Caco-2 (cell line): Measurements from ENCODE around the gene COL12A1. TPM values are rescaled to one million over a fixed set of nuclear protein-coding genes. Genes with fewer than 3 reads are reported as not detected.

ENCODE experiments used
- BruUV-seq: library from RNA; stranded (reverse); fragments of 400-500 nt; replicated peaks from 2 replicates; lab custom pipeline; 2021; lab: Mats Ljungman, UMichigan
- CTCF ChIA-PET: fragments of 300-600 bp; sonication (Branson Sonifier 250); formaldehyde crosslinking; loops from one replicate; lab custom pipeline; 2022; ENCODE audit warnings: antibody characterized with exemption; lab: Charles Lee
- POLR2A ChIA-PET: fragments of 300-600 bp; sonication (Branson Sonifier 250); formaldehyde crosslinking; loops from one replicate; lab custom pipeline; 2022; ENCODE audit warnings: antibody characterized with exemption; lab: Charles Lee
- DNase-seq, 2 experiments: peaks; one replicate each; pipeline versions ENCODE4 v3.0.0 to v3.0.0-alpha.2; 2020 to 2022
- H3K27me3 ChIP-seq: replicated peaks from 2 replicates; pipeline ENCODE4 v1.6.0; 2011; ENCODE audit warnings: low read length; ENCODE audit not compliant: control insufficient read depth, insufficient read depth
- H3K36me3 ChIP-seq: 2 replicates; pipeline ENCODE4 v1.5.1; 2011; ENCODE audit warnings: low read length; ENCODE audit not compliant: control insufficient read depth, insufficient read depth
- H3K4me1 ChIP-seq: fragments of 250-450 bp; sonication (Bioruptor Pico); 2 replicates; pipeline ENCODE4 v1.5.1; 2020; ENCODE audit warnings: mild to moderate bottlenecking
- H3K4me3 ChIP-seq: 2 replicates; pipeline ENCODE4 v1.5.1; 2011; ENCODE audit warnings: low read depth, mild to moderate bottlenecking, control low read depth, low read length
- H3K9me3 ChIP-seq: fragments of 250-450 bp; sonication (Bioruptor Pico); 2 replicates; pipeline ENCODE4 v1.5.1; 2020; ENCODE audit warnings: mild to moderate bottlenecking, moderate library complexity
- H3K27ac Mint-ChIP-seq: one replicate; pipeline ENCODE4 v1.8.0; 2022; ENCODE audit warnings: mixed read lengths; ENCODE audit not compliant: unreplicated experiment
- H3K27me3 Mint-ChIP-seq: one replicate; pipeline ENCODE4 v1.8.0; 2022; ENCODE audit warnings: mixed read lengths; ENCODE audit not compliant: insufficient read depth, unreplicated experiment
- H3K36me3 Mint-ChIP-seq: one replicate; pipeline ENCODE4 v1.8.0; 2022; ENCODE audit warnings: mild to moderate bottlenecking, mixed read lengths; ENCODE audit not compliant: insufficient read depth, unreplicated experiment
- H3K4me1 Mint-ChIP-seq: one replicate; pipeline ENCODE4 v1.8.0; 2022; ENCODE audit warnings: low read depth, mixed read lengths; ENCODE audit not compliant: unreplicated experiment
- H3K4me3 Mint-ChIP-seq: one replicate; pipeline ENCODE4 v1.8.0; 2022; ENCODE audit warnings: mild to moderate bottlenecking, moderate library complexity, mixed read lengths; ENCODE audit not compliant: unreplicated experiment
- H3K9me3 Mint-ChIP-seq: one replicate; pipeline ENCODE4 v1.8.0; 2022; ENCODE audit warnings: mixed read lengths; ENCODE audit not compliant: unreplicated experiment
- CTCF ChIP-seq, 2 experiments: fragments of 200-600 bp in 1 of 2; IDR thresholded peaks; 1 replicate in 1 of 2; 2 replicates in 1 of 2; pipeline versions ENCODE4 v1.5.1 to v1.8.0; 2011 to 2022; ENCODE audit warnings: antibody characterized with exemption in 1 of 2, control low read depth in 1 of 2, inconsistent platforms in 1 of 2, low read depth in 1 of 2, low read length in 1 of 2, mild to moderate bottlenecking in 1 of 2, moderate library complexity in 1 of 2; ENCODE audit not compliant: insufficient read depth in 1 of 2, severe bottlenecking in 1 of 2, unreplicated experiment in 1 of 2
- intact Hi-C: fragments of 100-400 bp; cut with micrococcal nuclease; formaldehyde crosslinking; loops from one replicate; pipeline ENCODE4 v1.10.0; 2022; ENCODE audit not compliant: unreplicated experiment
- total RNA-seq: library from RNA; stranded (reverse); gene quantifications from 2 replicates; pipeline ENCODE4 v1.2.3, GENCODE V29; 2022

The COL12A1 gene
- total RNA-seq, 1 experiment from 2014 or later = 68.0 TPM

- no TSS peak for BruUV-seq
- DNase-seq = no peak
- Histone ChIP-seq H3K4me3 (no peak overlapping the region), H3K27me3 (no peaks in the 10 kb centered on the region), H3K9me3 (no peaks in the 10 kb centered on the region), H3K4me1 (peaks cover 8% of the 10 kb centered on the region), H3K36me3 (no peaks in the 10 kb centered on the region)
- Mint-ChIP-seq H3K27me3 (peaks cover 3% of the 10 kb centered on the region), H3K9me3 (no peaks in the 10 kb centered on the region), H3K27ac (no peak overlapping the region), H3K4me1 (peaks cover 14% of the 10 kb centered on the region), H3K4me3 (no peak overlapping the region), H3K36me3 (no peaks in the 10 kb centered on the region)
- ChIA-PET POLR2A (no interaction called here), CTCF (no interaction called here)
- intact Hi-C loops = no loop called here
- no peak for TF ChIP-seq CTCF (IDR thresholded peaks at IDR 0.05; ENCODE audit: insufficient read depth in 1 of 2, low read depth in 1 of 2, low read length in 1 of 2, severe bottlenecking in 1 of 2, unreplicated experiment in 1 of 2)
Measured at GRCh38 chr6:75215291-75215690, 9.4 kb upstream of the COL12A1 start.

GRCh38 chr6:75213732-75214131 lies 7.9 kb upstream of the COL12A1 start:
- no peak overlapping the region for H3K4me3 ChIP-seq
- no TSS peak for BruUV-seq
- H3K9me3 ChIP-seq = no peaks in the 10 kb centered on the region
- Mint-ChIP-seq H3K27ac (no peak overlapping the region), H3K4me1 (peaks cover 14% of the 10 kb centered on the region), H3K4me3 (no peak overlapping the region), H3K27me3 (peaks cover 3% of the 10 kb centered on the region), H3K9me3 (no peaks in the 10 kb centered on the region), H3K36me3 (no peaks in the 10 kb centered on the region)
- no peak for TF ChIP-seq CTCF (IDR thresholded peaks at IDR 0.05; ENCODE audit: insufficient read depth in 1 of 2, low read depth in 1 of 2, low read length in 1 of 2, severe bottlenecking in 1 of 2, unreplicated experiment in 1 of 2)
- DNase-seq = no peak
- H3K36me3 ChIP-seq = no peaks in the 10 kb centered on the region
- H3K4me1 ChIP-seq = peaks cover 8% of the 10 kb centered on the region
- intact Hi-C loops = no loop called here
- no peaks in the 10 kb centered on the region for H3K27me3 ChIP-seq
- POLR2A ChIA-PET = no interaction called here
- CTCF ChIA-PET = no interaction called here

GRCh38 chr6:75213112-75213511 lies 7.3 kb upstream of the COL12A1 start:
- BruUV-seq = no TSS peak
- intact Hi-C loops = no loop called here

More at GRCh38 chr6:75213112-75213511, 7.3 kb upstream of the COL12A1 start:
- H3K4me1 ChIP-seq = peaks cover 8% of the 10 kb centered on the region
- H3K9me3 Mint-ChIP-seq = no peaks in the 10 kb centered on the region
- H3K27me3 Mint-ChIP-seq = peaks cover 3% of the 10 kb centered on the region
- no peaks in the 10 kb centered on the region for H3K36me3 Mint-ChIP-seq
- no peaks in the 10 kb centered on the region for H3K36me3 ChIP-seq
- H3K4me1 Mint-ChIP-seq = peaks cover 14% of the 10 kb centered on the region
- no peak overlapping the region for H3K4me3 ChIP-seq
- ChIA-PET CTCF (no interaction called here), POLR2A (no interaction called here)
- no peak overlapping the region for H3K27ac Mint-ChIP-seq
- H3K9me3 ChIP-seq = no peaks in the 10 kb centered on the region
- H3K27me3 ChIP-seq = no peaks in the 10 kb centered on the region
- no peak overlapping the region for H3K4me3 Mint-ChIP-seq
- TF ChIP-seq CTCF (IDR thresholded peaks at IDR 0.05; ENCODE audit: insufficient read depth in 1 of 2, low read depth in 1 of 2, low read length in 1 of 2, severe bottlenecking in 1 of 2, unreplicated experiment in 1 of 2) = no peak
- no peak for DNase-seq
